SU-DHL-6 (cell line): ENCODE measurements around the gene SLC43A3.
"Not testable (repeated sequence)": the region's sequence is repeated elsewhere in the genome, so short reads cannot be mapped to it uniquely, and the experiment has no call there.

Experiments
- CTCF ChIP-seq: fragments of 200-600 bp; sonication (generic); IDR thresholded peaks from one replicate; pipeline ENCODE4 v1.5.1; 2017; ENCODE audit warnings: antibody characterized with exemption, mild to moderate bottlenecking, low read length, moderate library complexity; ENCODE audit not compliant: insufficient read depth, poor library complexity, severe bottlenecking
- EZH2phosphoT487 ChIP-seq: fragments of 200-600 bp; sonication (generic), shearing (Covaris generic); conservative IDR thresholded peaks from 2 replicates; pipeline ENCODE4 v1.6.1; 2018; ENCODE audit warnings: mild to moderate bottlenecking, antibody characterized with exemption, low read length, moderate library complexity, mixed read lengths

DNA sequence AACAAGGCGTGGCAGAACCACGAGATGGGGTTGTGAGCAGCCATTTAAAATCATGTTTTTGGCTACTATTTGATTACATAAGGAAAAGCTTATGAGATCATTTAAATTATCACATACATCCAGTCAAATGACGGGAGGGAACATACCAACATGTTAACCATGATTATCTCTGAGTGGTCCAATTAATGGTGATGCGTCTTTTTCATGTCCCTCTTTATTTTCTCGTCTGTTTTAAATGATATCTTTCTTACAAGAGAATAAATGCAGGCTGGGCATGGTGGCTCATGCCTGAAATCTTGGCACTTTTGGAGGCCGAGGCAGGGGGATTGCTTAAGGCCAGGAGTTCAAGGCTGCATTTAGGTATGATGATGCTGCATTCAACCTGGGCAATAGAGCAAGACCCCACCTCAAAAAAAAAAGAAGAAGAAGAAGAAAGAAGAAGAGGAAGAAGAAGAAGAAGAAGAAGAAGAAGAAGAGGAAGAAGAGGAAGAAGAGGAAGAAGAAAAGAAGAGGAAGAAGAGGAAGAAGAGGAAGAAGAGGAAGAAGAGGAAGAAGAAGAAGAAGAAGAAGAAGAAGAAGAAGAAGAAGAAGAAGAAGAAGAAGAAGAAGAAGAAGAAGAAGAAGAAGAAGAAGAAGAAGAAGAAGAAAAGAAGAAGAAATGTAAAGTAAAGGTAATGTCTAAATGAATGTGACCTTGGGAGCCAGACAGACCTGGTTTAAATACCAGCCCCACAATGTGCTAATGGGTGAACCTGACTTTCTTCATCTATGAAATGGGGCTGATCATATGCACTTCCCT is 23.7 kb downstream of the SLC43A3 start:
- not testable (repeated sequence) for TF ChIP-seq CTCF, EZH2phosphoT487
